HuH-7.5 (cell line): ENCODE measurements around the gene DDX27.

Experiments used
- DNase-seq: peaks from one replicate; pipeline ENCODE4 v3.0.0; 2011; ENCODE audit warnings: low spot score

Gene DDX27

DNA sequence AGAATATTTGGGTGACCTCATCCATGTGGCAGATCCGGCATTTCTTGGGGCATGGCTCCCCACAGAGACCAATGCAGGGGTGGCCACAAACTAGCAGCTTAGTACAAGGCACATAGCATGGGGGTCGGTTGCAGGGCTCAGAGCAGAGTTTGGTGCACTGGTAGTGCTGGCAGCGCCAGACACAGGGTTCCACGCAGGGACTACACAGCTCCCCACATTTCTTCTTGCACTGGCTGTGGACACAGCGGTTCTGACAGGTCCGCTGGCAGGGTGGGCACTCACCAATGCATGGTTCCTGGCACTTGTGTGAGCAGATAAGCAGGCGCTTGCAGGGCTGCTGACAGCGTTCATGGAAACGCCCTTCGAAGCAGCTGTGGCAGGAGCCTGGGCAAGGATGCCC lies 29.1 kb downstream of the DDX27 start:
- no peak for DNase-seq

DNA sequence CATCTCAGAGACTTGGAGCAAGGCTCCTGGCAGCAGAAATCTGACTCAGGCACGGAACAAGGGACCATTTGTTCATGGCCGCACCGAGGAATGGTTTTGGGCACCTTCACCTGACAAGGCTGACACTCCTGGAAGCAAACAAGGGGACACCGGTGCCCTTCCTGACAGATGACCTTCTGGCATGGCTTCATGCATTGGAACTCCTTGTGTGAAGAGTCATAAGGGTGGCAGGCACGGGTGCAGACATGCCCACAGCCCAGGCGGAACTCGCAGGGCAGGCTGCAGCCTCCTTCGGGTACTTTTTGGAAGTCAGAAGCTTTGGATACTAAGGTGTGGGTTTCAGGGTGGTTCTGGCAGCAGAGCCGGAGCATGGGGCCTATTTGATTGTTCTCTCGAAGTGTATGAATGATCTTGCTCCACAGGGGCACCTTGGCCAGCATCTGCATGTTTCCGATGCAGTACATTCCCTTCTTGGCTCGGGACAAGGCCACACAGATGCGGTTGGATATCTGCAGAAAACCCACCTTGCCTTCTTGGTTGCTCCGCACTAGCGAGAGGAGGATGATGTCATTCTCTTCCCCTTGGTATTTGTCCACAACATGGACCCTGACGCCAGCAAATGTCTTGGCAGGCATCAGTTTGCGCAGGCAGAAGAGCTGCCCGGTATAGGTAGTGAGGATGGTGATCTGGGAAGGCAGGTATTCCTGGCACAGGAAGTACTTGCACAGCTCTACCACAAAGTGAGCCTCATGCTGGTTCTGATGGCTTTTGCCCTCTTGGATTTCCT lies 29.9 kb downstream of the DDX27 start:
- DNase-seq = no peak

DNA sequence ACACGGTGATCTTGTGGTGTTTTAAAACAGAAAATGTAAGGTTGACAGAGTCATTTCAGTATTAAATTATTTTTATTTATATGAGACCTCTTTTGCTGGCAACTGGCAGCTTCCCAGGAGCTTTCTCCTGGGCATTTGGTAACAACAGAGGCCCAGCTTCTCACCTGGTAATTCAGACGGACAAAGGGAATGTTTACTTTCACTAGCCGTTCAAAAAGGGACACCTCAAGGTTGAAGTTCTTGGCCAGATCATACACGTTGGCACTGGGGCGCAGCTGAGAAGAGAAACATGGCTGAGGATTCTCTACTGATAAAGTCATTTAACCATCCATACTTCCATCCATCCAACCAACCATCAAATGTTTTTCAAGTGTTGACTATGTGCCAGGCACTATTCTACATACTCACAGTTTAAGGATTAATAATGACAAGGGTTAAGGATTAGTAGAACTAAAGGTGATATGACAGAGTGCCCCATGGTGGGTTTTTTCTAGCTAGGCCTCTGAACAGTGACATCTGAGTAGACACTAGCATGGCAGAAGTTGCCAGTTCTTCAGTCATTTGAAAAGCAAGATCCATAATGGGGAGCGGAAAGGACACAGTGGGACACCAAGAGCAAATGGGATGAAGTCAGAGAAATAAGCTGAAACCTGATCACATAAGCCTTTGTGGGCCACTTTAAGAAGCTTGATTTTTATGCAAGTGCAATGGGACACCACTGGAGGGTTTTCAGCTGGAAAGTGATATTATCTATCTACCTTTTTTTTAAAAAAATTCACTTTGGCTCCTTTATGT lies 33.5 kb downstream of the DDX27 start:
- DNase-seq = no peak

DNA sequence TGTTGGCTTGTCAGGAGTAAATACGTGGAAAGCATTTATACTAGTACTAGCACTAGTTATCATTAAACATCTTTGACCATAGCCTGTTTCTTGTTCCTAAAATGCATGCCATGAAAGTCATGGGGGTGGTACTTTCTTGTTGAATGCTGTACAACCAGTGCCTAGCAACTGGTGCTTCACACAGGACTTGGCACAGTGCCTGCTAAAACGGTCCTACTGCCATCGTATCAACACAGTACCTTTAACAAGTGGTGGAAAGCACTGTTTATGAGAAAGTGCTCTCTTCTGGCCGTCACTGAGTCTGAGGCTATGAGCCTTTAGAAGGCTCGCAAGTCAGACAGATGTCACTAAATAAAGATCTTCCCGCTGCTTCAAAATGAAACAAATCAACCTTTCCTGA lies 37.0 kb downstream of the DDX27 start:
- DNase-seq = no peak

DNA sequence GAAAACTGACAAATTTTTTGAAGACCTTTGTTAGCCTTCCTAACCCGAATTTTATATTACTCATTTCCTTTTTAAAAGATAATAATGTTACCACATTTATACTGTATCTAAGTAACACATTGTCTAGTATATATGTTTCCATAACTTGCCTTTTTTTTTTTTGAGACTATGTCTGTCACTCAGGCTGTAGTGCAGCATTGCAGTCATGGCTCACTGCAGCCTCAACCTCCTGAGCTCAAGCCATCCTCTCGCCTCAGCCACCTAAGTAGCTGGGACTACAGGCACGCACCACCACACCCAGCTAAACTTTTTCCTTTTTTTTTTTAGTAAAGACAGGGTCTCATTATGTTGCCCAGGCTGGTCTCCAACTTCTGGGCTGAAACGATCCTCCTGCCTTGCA lies 40.1 kb downstream of the DDX27 start:
- DNase-seq = no peak

DNA sequence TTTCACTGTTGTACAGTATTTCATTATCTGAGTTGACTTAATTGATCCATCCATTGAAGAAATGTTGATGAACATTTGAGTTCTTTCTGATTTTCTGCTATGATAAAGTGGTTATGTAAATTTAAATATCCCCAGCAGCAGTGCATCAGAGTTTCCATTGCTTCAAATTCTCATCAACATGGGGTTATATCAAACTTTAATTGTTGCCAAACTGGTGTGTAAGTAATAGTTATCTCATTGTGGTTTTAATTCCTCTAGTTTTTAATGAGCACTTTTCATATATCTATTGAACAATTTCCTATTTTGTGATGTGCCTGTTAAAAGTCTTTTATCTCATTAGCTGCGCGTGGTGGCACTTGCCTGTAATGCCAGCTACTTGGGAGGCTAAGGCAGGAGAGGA lies 40.6 kb downstream of the DDX27 start:
- DNase-seq = no peak

DNA sequence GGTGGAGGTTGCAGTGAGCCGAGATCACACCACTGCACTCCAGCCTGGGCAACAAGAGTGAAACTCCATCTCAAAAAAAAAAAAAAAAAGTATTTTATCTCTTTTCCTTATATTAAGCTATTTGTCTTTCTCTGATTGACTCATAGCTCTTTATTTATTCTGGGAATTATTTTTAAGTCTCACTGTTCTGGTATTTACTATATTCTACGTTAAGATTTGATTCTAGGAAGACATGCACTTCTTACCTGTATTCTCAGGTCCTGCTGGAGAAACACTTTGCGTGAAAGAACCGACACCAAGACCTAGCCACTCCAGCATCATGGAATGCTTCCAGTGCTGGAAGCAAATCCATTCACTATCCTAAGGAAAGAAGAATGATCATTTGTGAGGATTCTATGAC lies 41.0 kb downstream of the DDX27 start:
- no peak for DNase-seq

DNA sequence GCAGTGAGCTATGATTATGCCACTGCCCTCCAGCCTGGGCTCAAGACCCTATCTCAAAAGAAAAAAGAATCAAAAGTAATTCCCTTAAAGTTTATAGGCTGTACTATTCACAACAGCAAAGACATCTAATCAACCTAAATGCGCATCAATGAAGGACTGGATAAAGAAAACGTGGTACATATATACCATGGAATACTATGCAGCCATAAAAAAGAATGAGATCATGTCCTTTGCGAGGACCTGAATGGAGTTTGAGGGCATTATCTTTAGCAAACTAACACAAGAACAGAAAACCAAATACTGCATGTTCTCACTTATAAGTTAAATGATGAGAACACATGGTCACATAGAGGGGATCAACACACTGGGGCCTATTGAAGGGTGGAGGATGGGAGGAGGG lies 42.0 kb downstream of the DDX27 start:
- DNase-seq = no peak

DNA sequence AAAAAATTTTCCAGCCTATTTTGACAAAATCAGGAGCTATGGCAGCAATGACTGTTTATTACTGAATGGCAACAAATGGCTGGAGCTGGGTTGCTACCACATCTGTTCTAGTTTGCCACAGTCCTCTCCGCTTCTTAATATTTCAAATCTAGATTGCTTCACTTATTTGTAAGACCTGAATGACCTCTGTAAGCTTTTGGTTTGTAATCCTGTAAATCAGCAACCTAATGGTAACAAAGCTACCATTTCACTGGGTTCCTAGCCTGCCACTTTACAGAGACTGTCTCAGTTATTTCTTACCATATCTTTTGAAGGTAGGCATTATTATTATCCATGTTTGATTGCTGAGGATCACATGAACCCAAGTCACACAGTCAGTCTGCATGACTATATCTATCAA lies 43.2 kb downstream of the DDX27 start:
- no peak for DNase-seq

DNA sequence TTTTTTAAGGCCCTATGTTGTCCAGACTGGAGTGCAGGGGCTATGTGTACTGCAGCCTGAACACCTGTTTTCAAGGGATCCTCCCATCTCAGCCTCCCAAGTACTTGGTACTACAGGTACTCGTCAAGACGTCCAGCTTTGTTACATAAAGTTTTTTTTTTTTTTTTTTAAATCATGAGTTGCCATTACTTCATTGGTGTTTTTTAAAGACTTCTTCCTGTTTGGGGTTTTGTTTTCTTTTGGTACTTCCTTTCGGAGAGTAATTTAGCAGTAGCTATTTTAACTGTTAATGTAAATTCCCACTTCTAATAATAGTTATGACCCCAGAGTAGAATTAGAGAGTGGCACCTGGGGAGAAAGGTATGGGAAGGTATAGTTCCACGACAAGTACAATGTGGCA lies 48.1 kb downstream of the DDX27 start:
- DNase-seq = no peak

DNA sequence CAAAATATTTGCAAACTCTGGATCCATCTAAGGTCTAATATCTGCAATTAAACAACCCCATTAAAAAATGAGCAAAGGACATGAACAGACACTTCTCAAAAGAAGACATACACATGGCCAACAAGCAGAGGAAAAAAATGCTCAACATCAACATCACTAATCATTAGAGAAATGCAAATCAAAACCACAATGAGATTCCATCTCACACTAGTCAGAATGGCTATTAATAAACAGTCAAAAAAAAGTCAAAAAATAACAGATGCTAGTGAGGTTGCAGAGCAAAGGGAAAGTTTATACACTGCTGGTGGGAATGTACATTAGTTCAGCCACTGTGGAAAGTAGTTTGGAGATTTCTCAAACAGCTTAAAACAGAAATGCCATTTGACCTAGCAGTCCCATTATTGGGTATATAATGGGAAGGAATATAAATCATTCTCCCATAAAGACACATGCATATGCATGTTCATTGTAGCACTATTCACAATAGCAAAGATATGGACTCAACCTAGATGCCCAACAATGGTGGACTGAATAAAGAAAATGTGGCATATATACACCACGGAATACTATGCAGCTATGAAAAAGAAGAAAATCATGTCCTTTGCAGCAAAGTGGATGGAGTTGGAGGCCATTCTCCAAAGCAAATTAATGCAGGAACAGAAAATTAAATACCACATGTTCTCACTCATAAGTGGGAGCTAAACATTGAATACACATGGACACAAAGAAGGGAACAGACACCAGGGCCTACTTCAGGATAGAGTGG lies 49.6 kb downstream of the DDX27 start:
- no peak for DNase-seq

DNA sequence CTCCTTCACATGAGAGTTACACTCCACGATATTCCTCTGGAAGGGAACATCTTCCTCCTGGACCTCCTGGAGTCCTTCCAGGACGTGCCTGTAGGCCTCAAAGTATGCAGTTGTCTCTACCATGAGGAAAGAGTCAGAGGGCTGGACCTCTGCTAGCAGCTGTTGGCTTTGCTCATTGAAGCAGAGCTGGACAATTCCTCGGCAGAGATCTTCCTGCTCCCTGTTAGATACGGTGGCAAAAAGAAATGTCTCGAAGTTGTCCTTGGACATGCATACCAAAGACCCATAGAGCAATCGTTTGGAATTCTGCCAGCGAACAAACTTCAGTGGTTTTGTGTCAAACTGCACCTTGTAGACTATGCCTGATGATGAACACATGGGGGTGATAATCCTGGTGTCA lies 51.0 kb downstream of the DDX27 start:
- DNase-seq = no peak

DNA sequence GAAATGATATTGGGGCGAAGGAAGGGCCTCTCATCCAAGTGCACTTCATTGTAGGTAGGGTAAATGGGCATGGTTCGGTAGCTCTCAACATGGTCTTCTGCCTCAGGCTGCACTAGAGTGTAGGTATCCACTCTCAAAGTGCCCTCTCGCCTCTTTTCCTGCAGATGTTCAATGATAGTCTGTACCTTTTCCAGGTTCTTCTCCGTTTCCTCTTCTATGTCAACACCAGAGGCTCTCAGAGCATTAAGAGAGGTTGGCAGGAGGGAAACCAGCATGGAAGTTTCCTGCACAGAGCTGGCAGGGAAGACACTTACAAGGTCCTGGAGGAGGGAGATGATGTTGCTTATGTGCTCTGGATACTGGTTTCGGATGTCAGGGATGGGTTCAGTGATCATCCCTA lies 51.5 kb downstream of the DDX27 start:
- DNase-seq = no peak

DNA sequence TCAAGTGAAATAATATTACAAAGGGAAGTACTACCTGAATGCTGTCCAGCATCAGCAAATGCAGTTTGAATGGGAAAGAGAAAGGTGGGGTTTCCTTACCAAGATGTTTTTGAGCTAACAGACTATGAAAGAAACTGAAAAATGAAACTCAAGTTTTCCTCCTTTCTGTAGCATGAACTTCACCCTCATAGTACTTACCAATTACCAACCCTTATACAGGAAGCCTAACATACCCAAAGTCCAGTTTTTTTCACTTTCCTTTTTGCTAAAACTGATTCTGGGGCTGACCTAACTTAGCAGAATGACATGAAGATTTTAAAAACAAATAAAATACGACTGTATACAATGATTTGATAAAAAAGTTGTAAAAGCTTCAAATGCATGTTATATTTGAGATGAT lies 53.4 kb downstream of the DDX27 start:
- DNase-seq = no peak

DNA sequence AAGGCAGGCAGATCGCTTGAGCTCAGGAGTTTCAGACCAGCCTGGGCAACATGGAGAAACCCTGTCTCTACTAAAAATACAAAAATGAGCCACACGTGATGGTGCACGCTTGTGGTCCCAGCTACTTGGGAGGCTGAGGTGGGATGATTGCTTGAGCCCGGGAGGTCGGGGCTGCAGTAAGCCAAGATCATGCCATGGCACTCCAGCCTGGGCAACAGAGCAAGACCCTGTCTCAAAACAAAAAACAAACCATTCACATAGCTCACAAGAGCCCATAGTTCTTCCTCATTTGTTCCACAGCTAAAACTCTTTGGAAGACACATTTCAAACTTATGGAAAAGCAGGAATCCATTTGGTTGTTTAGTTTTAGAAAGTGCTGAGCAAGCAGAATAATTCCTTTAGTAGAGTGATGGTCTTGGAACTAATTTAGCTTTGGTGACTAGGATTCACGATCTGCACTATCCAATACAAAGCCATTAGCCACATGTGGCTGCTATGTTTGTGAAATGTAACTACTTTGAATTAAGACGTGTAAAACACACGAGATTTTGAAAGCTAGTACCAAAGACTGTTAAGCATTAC lies 54.6 kb downstream of the DDX27 start:
- no peak for DNase-seq

DNA sequence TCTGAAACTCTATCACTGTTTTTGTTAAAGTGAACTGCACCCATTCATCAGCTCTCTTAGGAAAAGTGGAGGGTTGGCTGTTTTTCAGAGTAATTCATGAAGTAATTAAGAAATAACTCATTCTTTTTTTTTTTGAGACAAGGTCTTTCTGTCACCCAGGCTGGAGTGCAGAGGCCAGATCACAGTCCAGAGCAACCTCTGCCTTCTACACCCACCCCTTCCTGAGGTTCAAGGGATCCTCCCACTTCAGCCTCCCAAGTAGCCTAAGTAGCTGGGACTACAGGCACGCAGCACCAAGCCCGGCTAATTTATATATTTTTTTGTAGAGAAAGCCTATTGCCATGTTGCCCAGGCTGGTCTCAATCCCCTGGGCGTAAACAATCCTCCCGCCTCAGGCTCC lies 56.0 kb downstream of the DDX27 start:
- DNase-seq = no peak

DNA sequence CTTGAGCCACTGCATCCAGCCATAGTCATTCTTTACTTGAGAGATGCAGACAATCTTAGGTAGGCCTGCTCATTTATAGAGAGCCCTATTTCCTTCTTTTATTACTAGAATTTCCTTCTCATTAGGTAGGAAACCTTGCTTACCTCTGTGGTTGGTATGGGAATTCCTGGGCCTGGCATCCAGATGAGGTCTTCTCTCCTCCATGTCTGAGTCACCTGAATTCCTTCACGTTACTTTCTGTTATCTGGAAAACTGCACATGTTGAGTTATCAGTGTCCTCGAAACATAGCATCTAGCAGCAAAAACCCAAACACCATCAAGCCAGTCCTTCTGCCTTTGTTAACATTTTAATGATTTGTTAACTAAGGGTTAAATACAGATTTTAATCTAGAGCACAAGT lies 56.4 kb downstream of the DDX27 start:
- no peak for DNase-seq

DNA sequence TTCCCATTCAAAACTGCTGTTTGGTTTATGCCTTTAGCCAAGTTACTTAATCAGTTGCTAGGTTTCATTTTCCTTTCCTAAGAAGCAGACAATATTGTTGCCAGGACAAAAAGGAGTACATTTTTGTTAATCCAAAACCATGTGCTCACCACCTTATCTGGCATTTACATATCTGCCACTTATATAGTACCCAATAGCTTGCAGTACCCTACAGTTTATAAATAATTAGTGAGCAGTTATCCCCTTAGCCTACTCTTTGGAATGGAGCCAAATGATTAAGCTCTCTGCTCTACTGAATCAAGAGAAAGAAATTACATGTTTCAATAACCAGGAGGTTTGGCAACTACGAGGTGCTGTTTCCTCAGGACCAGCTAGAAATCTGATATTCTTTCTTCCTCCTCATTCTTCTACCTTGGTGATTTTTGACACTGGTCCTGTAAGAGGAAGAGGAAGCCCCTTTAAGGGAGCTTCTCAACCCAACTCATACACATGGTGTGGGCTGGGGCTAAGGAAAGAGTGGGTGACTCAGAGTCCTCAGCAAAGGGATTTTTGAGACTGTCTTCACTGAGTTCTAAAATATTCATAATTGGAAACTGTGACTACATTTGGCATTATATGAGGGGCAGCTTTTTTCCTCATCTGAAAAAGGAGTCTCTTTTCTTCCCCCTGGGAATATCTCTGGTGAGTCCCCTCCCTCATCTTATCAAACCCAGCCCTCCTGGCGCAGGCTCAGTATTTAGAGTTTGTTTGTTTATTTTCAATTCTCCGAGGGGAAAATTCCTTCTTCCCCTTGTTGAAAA lies 57.1 kb downstream of the DDX27 start:
- no peak for DNase-seq

DNA sequence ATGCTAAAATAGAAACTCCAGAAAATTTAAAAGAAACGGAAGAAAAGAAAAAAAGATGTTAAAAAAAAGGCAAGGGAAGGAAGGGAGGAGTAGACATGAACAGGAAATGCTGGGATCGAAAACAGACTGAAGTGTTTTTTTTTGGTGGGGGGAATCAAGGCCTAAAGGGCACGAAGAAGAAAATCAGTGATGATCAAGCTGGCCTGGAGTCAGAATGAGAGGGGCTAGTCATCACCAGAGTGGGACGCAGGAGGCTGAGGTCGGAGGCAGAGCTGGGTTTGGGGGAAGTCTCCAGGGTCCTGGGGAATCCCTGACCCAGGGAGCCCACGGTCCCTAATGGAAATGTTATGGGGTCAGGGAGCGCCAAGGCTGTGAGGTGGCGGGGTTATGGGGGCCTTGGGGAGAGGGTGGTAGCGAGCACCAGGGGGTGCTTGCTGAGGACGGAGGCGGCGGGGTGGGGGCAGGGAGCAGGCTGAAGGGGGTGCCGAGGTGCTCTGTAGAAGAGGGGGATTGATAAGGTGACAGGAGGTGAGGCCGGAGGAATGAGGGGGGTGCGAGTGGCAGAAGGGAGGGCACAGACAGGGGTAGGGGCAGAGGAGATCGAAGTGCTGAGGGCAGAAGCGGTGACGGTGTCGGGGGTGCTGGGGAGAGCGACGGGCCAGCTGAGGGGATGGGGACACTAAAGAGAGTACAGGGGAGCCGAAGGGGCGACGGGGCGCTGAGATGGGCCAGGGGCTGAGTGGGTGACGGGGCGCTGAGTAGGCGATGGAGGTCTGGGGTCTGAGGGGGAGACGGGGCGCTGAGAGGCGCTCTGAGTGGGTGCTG lies 58.0 kb downstream of the DDX27 start:
- DNase-seq = no peak

DNA sequence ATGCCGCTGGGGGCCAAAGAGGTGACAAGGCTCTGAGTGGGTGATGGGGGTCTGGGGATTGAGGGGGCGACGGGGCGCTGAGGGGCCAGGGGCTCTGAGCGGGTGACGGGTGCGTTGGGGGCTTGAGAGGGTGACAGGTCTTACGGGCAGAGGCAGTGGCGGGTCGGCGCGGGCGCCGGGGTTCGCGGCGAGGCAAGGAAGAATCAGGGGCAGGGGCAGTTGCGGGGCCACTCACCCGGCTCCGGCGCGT lies 58.5 kb downstream of the DDX27 start:
- no peak for DNase-seq
